ENCODE measurements around the gene HINFP.
A peak's percentile ranks its signal among the peaks of the same experiment; 100 is the strongest.
"Not testable (repeated sequence)": the region's sequence is repeated elsewhere in the genome, so short reads cannot be mapped to it uniquely, and the experiment has no call there.

The HINFP gene

DNA sequence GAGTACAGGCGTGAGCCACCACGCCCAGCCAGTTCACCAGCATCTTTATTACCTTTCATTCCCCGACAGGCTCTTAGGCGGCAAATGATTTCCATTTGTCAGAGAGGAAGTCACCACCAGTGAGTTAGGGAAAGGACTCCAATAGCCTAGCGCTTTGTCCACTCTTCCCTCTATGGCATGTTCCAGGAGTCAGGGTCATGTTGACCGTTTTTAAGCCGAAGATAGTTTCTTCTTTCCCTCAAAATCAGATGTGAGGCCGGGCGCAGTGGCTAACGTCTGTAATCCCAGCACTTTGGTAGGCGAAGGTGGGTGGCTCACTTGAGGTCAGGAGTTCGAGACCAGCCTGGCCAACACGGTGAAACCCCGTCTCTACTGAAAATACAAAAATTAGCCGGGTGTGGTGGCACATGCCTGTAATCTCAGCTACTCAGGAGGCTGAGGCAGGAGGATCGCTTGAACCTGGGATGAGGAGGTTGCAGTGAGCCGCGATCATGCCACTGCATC lies 18.2 kb upstream of the HINFP start:
- TF ChIP-seq SPI1 (IDR thresholded peaks at IDR 0.05; ENCODE audit: borderline replicate concordance, low read depth): peak; percentile 70; the same call in 1 of the 2 replicates
- peak overlapping the region; percentile 96 for H3K27ac ChIP-seq (replicated peaks)
- not testable (repeated sequence) for H3K27me3 ChIP-seq (ENCODE audit: insufficient read depth, poor library complexity, severe bottlenecking); DNase-seq (ENCODE audit: low read depth in 1 of 2, low spot score in 1 of 2)
- peak overlapping the region; percentile 93; the same call in 1 of the 2 replicates for H3K4me3 ChIP-seq (replicated peaks; ENCODE audit: insufficient read depth, low read length)

- no peak overlapping the region for H3K4me3 ChIP-seq (replicated peaks; ENCODE audit: insufficient read depth, low read length)
- H3K27me3 ChIP-seq (ENCODE audit: insufficient read depth, poor library complexity, severe bottlenecking): no peaks in the 10 kb centered on the region
- TF ChIP-seq GABPA (IDR thresholded peaks at IDR 0.05; ENCODE audit: low read depth): no peak
- TF ChIP-seq POLR2AphosphoS5 (IDR thresholded peaks at IDR 0.05; ENCODE audit: low read depth): no peak
- no peak for TF ChIP-seq REST (IDR thresholded peaks at IDR 0.05; ENCODE audit: insufficient replicate concordance, low read depth)
- TF ChIP-seq CTCF (IDR thresholded peaks at IDR 0.05; ENCODE audit: insufficient read depth, low read length): no peak
- TF ChIP-seq SPI1 (IDR thresholded peaks at IDR 0.05; ENCODE audit: borderline replicate concordance, low read depth): no peak
- peak in 1 of 2 experiments; percentile 59 for DNase-seq (ENCODE audit: low read depth in 1 of 2, low spot score in 1 of 2)
- H3K27ac ChIP-seq (replicated peaks): no peak overlapping the region
Measured at GRCh38 chr11:119103793-119104192, 17.6 kb upstream of the HINFP start.

DNA sequence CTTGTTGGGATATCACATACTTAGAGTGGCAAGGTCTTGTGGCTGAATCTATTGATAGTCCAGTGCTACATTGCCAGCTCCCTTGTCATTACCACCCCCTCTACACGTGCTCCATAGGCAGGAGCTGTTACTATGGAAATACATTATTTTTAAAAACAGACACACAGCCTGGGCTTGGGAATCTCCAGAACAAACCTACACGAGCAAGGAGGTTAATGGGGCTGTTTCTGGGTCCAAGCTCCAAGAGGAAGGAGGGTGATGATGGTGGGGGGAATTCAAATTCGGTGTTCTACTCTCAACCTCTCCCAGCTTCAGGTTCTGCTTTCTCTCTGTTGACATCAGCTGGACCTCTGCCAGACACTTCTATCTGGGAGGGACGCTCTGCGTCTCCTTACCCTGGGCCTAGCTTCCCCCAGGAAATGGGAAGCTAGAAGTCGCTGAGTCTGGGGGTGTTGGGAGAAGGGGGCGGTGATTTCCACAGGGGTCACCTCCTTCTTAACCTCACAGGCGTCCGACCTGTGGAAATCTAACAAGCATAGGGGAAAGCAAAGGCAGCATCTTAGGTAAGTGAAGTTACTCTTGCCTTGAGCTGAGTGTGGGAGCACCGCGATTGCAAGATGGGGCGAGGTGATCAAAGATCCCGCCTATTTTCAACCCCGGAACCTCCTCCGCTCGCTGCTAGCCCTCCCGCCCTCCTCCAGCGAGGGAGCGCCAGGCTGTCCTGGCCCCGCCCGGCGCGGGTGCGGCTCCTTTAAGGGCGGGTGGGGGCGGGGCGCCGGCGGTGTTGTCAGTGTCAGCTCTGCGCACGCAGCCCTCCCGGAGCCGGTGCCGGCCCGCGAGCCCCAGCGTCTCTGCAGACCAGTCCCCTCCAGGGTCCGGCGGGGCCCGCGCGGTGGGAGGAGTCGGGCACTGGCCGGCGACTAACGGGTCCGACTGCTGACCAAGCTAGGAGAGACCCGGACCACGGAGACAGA lies 14.5 kb upstream of the HINFP start, which contains the start of gene C2CD2L:
TSS of gene C2CD2L (plus strand) at position 781 of the 974 bp plus-strand sequence. CDS start 398 bp downstream, outside the sequence.
- H3K27me3 ChIP-seq (ENCODE audit: insufficient read depth, poor library complexity, severe bottlenecking): no peaks in the 10 kb centered on the region
- peak within 1 kb of the TSS; percentile 86 for H3K27ac ChIP-seq (replicated peaks)
- peak; percentile 96 to 97 for DNase-seq (ENCODE audit: low read depth in 1 of 2, low spot score in 1 of 2)
- TF ChIP-seq SPI1 (IDR thresholded peaks at IDR 0.05; ENCODE audit: borderline replicate concordance, low read depth): peak; percentile 14; the same call in 1 of the 2 replicates
- peak; percentile 70 for TF ChIP-seq POLR2AphosphoS5 (IDR thresholded peaks at IDR 0.05; ENCODE audit: low read depth)
- no peak for TF ChIP-seq GABPA (IDR thresholded peaks at IDR 0.05; ENCODE audit: low read depth)
- H3K4me3 ChIP-seq (replicated peaks; ENCODE audit: insufficient read depth, low read length): peak within 1 kb of the TSS; percentile 88

GRCh38 chr11:119107538-119108145 lies 13.7 kb upstream of the HINFP start:
- H3K27me3 ChIP-seq (ENCODE audit: insufficient read depth, poor library complexity, severe bottlenecking): no peaks in the 10 kb centered on the region
- no peak for DNase-seq (ENCODE audit: low read depth in 1 of 2, low spot score in 1 of 2)
- TF ChIP-seq SPI1 (IDR thresholded peaks at IDR 0.05; ENCODE audit: borderline replicate concordance, low read depth): no peak
- TF ChIP-seq REST (IDR thresholded peaks at IDR 0.05; ENCODE audit: insufficient replicate concordance, low read depth): no peak
- peak overlapping the region; percentile 86 for H3K27ac ChIP-seq (replicated peaks)
- peak overlapping the region; percentile 88 for H3K4me3 ChIP-seq (replicated peaks; ENCODE audit: insufficient read depth, low read length)

Measured in HL-60 (cell line).